HUDEP-2 (cell line): Measurements from ENCODE around the gene HAVCR2.
"Not testable (repeated sequence)": the region's sequence is repeated elsewhere in the genome, so short reads cannot be mapped to it uniquely, and the experiment has no call there.

Experiments
- DNase-seq, 76 experiments: peaks; one replicate each; lab custom pipeline; 2025; ENCODE audit not compliant: unreplicated experiment in 76 of 76; lab: John Stamatoyannopoulos, UW

Gene HAVCR2

GRCh38 chr5:157047898-157048297, 60.9 kb downstream of the HAVCR2 start:
- DNase-seq = no peak

DNA sequence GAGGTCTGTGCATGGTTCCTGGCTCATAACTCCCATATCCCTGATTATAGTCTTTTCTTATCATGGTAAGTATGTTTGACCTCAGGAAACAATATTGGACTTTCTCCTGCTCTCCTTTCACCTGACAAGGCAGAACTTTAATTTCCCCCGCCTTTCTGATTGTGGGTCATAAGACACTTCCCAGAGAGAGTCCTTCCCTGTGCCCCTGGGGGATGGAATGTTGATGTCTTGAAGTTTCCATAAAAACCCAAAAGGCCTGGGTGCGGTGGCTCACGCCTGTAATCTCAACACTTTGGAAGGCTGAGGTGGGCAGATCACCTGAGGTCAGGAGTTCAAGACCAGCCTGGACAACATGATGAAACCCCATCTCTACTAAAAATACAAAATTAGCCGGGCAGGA, 61.8 kb downstream of the HAVCR2 start:
- DNase-seq = not testable (repeated sequence)

- peak in 1 of 76 experiments; percentile 1 for DNase-seq
Observed at GRCh38 chr5:157046041-157046440, 62.8 kb downstream of the HAVCR2 start.

GRCh38 chr5:157045601-157046000, 63.2 kb downstream of the HAVCR2 start:
- no peak for DNase-seq

DNA sequence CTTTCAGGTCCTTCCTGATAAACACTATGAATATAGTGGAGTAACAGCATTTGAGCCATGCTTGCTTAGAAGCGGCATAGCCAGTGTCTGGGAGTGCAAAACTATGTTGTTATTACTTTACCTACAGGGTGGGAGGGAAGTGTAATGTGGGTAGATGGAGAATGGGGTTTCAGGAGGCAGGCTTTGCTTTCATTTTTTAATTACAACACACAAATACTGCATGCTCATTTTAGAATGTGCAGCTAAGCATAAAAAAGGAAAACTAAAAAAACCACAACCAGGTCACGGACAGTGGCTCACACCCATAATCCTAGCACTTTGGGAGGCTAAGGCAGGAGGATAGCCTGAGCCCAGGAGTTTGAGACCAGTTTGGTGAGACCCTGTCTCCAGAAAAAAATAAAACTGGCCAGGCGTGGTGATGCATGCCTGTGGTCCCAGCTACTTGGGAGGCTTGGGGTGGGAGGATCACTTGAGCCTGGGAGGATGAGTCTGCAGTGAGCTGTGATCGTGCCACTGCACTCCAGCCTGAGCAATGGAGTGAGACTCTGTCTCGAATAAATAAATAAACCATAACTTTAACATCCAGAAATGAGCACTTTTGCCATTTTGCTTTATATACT, 70.2 kb downstream of the HAVCR2 start:
- DNase-seq = no peak
